Natural killer cell (primary cell): ENCODE results near the gene HOXB6. TPM values are rescaled to one million over a fixed set of nuclear protein-coding genes. Genes with fewer than 3 reads are reported as not detected.

Experiments
- ATAC-seq, 3 donors: fragments of 150-1000 bp in 2 of 3; fragments of 200-7000 bp in 1 of 3; cut with Tn5 transposase; 1 replicate in 1 of 3; 2 replicates in 2 of 3; pipeline ENCODE4 v1.10.0; 2021; ENCODE audit warnings: mild to moderate bottlenecking in 2 of 3, moderate library complexity in 2 of 3
- DNase-seq, 2 donors: peaks; one replicate each; pipeline versions ENCODE4 v3.0.0 to v3.0.0-alpha.2; 2013 to 2021; ENCODE audit warnings: mixed read lengths in 1 of 2
- H3K27ac ChIP-seq: one replicate; pipeline ENCODE4 v1.5.1; 2013; ENCODE audit warnings: mild to moderate bottlenecking, low read length
- H3K27me3 ChIP-seq: one replicate; pipeline ENCODE4 v1.6.1; 2013; ENCODE audit warnings: low read length; ENCODE audit not compliant: control insufficient read depth, insufficient read depth
- H3K36me3 ChIP-seq: one replicate; pipeline ENCODE4 v1.6.1; 2013; ENCODE audit warnings: low read length; ENCODE audit not compliant: control insufficient read depth, insufficient read depth
- H3K4me1 ChIP-seq: one replicate; pipeline ENCODE4 v1.6.1; 2013; ENCODE audit warnings: low read length; ENCODE audit not compliant: control insufficient read depth, insufficient read depth
- H3K4me3 ChIP-seq: one replicate; pipeline ENCODE4 v1.5.1; 2013; ENCODE audit warnings: low read length
- H3K9me3 ChIP-seq: one replicate; pipeline ENCODE4 v1.6.1; 2013; ENCODE audit warnings: low read length; ENCODE audit not compliant: control insufficient read depth, insufficient read depth
- H3K27ac Mint-ChIP-seq, 2 donors: one replicate each; pipeline ENCODE4 v1.8.0; 2022; ENCODE audit warnings: mild to moderate bottlenecking in 2 of 2, mixed read lengths in 2 of 2, moderate library complexity in 1 of 2
- H3K27me3 Mint-ChIP-seq, 2 donors: one replicate each; pipeline ENCODE4 v1.8.0; 2022; ENCODE audit warnings: low read depth in 2 of 2, mixed read lengths in 2 of 2
- H3K36me3 Mint-ChIP-seq: one replicate; pipeline ENCODE4 v1.8.0; 2022; ENCODE audit warnings: mixed read lengths
- H3K4me1 Mint-ChIP-seq, 2 donors: one replicate each; pipeline ENCODE4 v1.8.0; 2022; ENCODE audit warnings: mixed read lengths in 2 of 2
- H3K4me3 Mint-ChIP-seq: one replicate; pipeline ENCODE4 v1.8.0; 2022; ENCODE audit warnings: mild to moderate bottlenecking, moderate library complexity, mixed read lengths
- H3K9me3 Mint-ChIP-seq, 2 donors: one replicate each; pipeline ENCODE4 v1.8.0; 2022; ENCODE audit warnings: mixed read lengths in 2 of 2
- CTCF ChIP-seq: fragments of 200-600 bp; IDR thresholded peaks from one replicate; pipeline ENCODE4 v1.8.0; 2022; ENCODE audit warnings: antibody characterized with exemption
- WGBS: methylation state at CpG from one replicate; pipeline ENCODE4 v1.1.7; 2013; ENCODE audit warnings: missing lambda C conversion rate; ENCODE audit not compliant: insufficient coverage; 5-methylcytosine and 5-hydroxymethylcytosine counted together
- intact Hi-C: fragments of 100-400 bp; cut with micrococcal nuclease; formaldehyde crosslinking; loops from one replicate; pipeline ENCODE4 v1.14.2; 2022
- total RNA-seq, 4 donors: library from RNA; stranded (reverse); fragments of 120-200 nt in 1 of 4; gene quantifications; one replicate each; pipeline versions ENCODE4 v1.2.3 to v1.2.4, GENCODE V29; 2013 to 2022

Gene HOXB6
- total RNA-seq, 3 donors from 2014 or later (not counting 1 experiment from before 2014, with no cell fraction given) = not detected

GRCh38 chr17:48611213-48611612 lies 6.4 kb upstream of the HOXB6 start:
- Histone ChIP-seq H3K27ac (no peak overlapping the region), H3K4me1 (peaks cover 53% of the 10 kb centered on the region), H3K27me3 (peaks cover 45% of the 10 kb centered on the region), H3K36me3 (no peaks in the 10 kb centered on the region), H3K4me3 (peak overlapping the region; percentile 85), H3K9me3 (no peaks in the 10 kb centered on the region)
- H3K36me3 Mint-ChIP-seq = no peaks in the 10 kb centered on the region
- 1% methylated on average over 16 of the region's 22 CpGs for WGBS
- intact Hi-C loops = loop anchor here (5.0 to 10.0 kb wide), 2 partner anchors 111 to 144 kb away; partner anchors contain the start of genes PRAC1 and PRAC2
- DNase-seq (no peak), ATAC-seq (no peak)
- peaks cover 36 to 49% of the 10 kb centered on the region in 2 donors for H3K27me3 Mint-ChIP-seq
- peaks cover 43 to 48% of the 10 kb centered on the region in 2 donors for H3K4me1 Mint-ChIP-seq
- peak overlapping the region; percentile 43 to 78 for H3K27ac Mint-ChIP-seq
- TF ChIP-seq CTCF = no peak
- H3K9me3 Mint-ChIP-seq = no peaks in the 10 kb centered on the region
- H3K4me3 Mint-ChIP-seq = peak overlapping the region; percentile 98

DNA sequence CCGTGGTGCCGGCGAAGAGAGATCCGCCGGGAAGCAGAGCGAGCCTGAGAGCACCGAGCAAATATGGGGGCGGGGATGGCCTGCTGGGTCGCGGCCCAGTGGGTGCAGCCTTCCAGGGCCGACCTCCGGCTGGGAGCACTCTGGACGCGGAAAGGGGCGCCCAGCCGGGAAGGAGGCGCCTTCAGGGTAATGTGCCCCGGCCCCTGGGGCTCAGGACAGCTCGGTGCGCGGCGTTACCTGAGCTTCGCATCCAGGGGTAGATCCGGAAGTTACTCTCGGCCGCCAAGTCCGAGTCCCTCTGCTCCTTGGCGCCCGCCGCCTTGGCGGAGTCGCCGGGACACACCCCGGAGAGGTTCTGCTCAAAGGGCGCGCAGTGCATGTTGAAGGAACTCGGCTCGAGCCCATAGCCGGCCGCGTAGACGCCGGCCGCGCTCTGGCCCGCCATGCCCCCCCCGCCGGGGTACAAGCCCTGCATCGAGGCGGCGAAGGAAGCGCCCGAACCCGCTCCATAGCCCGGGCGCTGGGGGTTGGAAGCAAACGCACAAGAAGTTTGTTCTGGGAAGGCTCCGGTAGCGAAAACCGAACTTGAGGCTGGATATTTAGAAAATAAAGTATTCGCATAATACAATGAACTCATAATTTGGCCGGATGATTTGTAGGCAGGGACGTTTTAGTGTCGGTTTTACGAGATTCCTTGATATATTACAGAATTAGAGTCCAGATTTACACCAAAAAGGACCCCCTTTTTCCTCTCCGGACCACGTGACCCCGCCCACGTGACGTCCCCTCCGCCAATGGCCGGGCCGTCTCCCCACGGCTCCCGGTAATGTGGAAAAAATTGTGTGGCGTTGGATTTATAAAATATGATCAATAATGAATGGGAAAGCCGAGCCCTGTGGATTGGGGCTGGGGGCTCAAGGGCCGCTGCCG lies 5.8 kb upstream of the HOXB6 start, which contains the start of gene HOXB7:
Gene HOXB7 (minus strand): TSS at position 736 of the 930 bp plus-strand sequence. CDS start 99 bp downstream, at position 637.
- Mint-ChIP-seq H3K4me3 (peak within 1 kb of the TSS; percentile 98), H3K27ac (peak within 1 kb of the TSS; percentile 43 to 78), H3K27me3 (peaks cover 30 to 48% of the 10 kb centered on the region in 2 donors), H3K36me3 (no peaks in the 10 kb centered on the region), H3K9me3 (no peaks in the 10 kb centered on the region), H3K4me1 (peaks cover 43 to 48% of the 10 kb centered on the region in 2 donors)
- H3K4me3 ChIP-seq = peak within 1 kb of the TSS; percentile 85
- ATAC-seq = peak; percentile 28 to 59 (median 39)
- peaks cover 39% of the 10 kb centered on the region for H3K27me3 ChIP-seq
- DNase-seq = peak; percentile 68 to 75
- intact Hi-C loops = loop anchor here (5.0 to 10.0 kb wide), 2 partner anchors 112 to 144 kb away; partner anchors contain the start of genes PRAC1 and PRAC2
- no peaks in the 10 kb centered on the region for H3K36me3 ChIP-seq
- H3K9me3 ChIP-seq = no peaks in the 10 kb centered on the region
- peaks cover 53% of the 10 kb centered on the region for H3K4me1 ChIP-seq
- peak within 1 kb of the TSS; percentile 31 for H3K27ac ChIP-seq
- no peak for TF ChIP-seq CTCF
- WGBS = under 1% methylated on average over 78 of the region's 79 CpGs

GRCh38 chr17:48609759-48610281 lies 5.0 kb upstream of the HOXB6 start:
- H3K27ac ChIP-seq = no peak overlapping the region
- Mint-ChIP-seq H3K36me3 (no peaks in the 10 kb centered on the region), H3K4me3 (peak overlapping the region; percentile 98), H3K27ac (no peak overlapping the region), H3K9me3 (no peaks in the 10 kb centered on the region), H3K27me3 (peaks cover 25 to 48% of the 10 kb centered on the region in 2 donors), H3K4me1 (peaks cover 39 to 44% of the 10 kb centered on the region in 2 donors)
- DNase-seq (no peak), ATAC-seq (no peak)
- H3K36me3 ChIP-seq = no peaks in the 10 kb centered on the region
- WGBS = 6% methylated on average over 12 of the region's 15 CpGs
- H3K27me3 ChIP-seq = peaks cover 38% of the 10 kb centered on the region
- no peak for TF ChIP-seq CTCF
- intact Hi-C loops = loop anchor here (5.0 to 10.0 kb wide), 2 partner anchors 112 to 145 kb away; partner anchors contain the start of genes PRAC1 and PRAC2
- no peaks in the 10 kb centered on the region for H3K9me3 ChIP-seq
- H3K4me3 ChIP-seq = peak overlapping the region; percentile 85
- peaks cover 50% of the 10 kb centered on the region for H3K4me1 ChIP-seq
